ENCODE results near the gene GRIFIN. TPM values are rescaled to one million over a fixed set of nuclear protein-coding genes. Genes with fewer than 3 reads are reported as not detected.

The GRIFIN gene
- total and polyA plus RNA-seq, 8 donors, result not detected

DNA sequence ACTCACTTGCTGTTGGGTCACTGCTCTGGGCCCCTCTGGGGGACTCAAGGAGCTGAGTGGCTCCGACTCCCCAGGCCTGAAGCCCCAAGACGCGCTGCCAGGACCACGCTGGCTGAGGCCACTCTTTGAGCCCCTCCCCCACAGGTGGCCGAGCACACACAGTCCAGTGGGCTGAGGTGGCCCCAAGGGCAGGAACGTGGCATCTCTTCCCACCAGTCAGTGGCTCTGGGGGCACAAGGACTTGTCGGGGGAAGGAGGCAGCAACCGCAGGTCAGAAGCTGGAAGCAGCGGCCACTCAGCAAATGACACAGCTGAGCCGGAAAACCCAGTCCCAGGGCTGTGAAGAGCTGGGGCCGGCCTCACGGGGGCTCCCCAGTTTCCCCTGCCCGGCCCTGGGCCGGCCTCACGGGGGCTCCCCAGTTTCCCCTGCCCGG is 24.1 kb downstream of the GRIFIN start:
- H3K9me3 ChIP-seq, result no peaks in the 10 kb centered on the region
- FAIRE-seq (no peak), DNase-seq (peak in 1 of 6 donors; percentile 79), ATAC-seq (peak; percentile 17 to 57 (median 37))
- intact Hi-C loops (cut with DNase I), result loop anchor here in 1 of 3 donors (10.0 kb wide), 1 partner anchor 233 kb away; the partner anchor contains the start of gene AMZ1
- H3K4me1 ChIP-seq, result peaks cover 0 to 5% (median 0%) of the 10 kb centered on the region in 3 donors
- H3K36me3 ChIP-seq, result no peaks in the 10 kb centered on the region
- 45 to 52% methylated on average over 10 to 16 of the region's 16 CpGs for WGBS, 2 donors
- TF ChIP-seq, protein P1, sequence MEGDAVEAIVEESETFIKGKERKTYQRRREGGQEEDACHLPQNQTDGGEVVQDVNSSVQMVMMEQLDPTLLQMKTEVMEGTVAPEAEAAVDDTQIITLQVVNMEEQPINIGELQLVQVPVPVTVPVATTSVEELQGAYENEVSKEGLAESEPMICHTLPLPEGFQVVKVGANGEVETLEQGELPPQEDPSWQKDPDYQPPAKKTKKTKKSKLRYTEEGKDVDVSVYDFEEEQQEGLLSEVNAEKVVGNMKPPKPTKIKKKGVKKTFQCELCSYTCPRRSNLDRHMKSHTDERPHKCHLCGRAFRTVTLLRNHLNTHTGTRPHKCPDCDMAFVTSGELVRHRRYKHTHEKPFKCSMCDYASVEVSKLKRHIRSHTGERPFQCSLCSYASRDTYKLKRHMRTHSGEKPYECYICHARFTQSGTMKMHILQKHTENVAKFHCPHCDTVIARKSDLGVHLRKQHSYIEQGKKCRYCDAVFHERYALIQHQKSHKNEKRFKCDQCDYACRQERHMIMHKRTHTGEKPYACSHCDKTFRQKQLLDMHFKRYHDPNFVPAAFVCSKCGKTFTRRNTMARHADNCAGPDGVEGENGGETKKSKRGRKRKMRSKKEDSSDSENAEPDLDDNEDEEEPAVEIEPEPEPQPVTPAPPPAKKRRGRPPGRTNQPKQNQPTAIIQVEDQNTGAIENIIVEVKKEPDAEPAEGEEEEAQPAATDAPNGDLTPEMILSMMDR (IDR thresholded peaks at IDR 0.05), result no peak
- H3K27me3 ChIP-seq, result no peaks in the 10 kb centered on the region
- peak overlapping the region in 1 of 4 donors; percentile 35 for H3K4me3 ChIP-seq
- H3K27ac ChIP-seq, result no peak overlapping the region

DNA sequence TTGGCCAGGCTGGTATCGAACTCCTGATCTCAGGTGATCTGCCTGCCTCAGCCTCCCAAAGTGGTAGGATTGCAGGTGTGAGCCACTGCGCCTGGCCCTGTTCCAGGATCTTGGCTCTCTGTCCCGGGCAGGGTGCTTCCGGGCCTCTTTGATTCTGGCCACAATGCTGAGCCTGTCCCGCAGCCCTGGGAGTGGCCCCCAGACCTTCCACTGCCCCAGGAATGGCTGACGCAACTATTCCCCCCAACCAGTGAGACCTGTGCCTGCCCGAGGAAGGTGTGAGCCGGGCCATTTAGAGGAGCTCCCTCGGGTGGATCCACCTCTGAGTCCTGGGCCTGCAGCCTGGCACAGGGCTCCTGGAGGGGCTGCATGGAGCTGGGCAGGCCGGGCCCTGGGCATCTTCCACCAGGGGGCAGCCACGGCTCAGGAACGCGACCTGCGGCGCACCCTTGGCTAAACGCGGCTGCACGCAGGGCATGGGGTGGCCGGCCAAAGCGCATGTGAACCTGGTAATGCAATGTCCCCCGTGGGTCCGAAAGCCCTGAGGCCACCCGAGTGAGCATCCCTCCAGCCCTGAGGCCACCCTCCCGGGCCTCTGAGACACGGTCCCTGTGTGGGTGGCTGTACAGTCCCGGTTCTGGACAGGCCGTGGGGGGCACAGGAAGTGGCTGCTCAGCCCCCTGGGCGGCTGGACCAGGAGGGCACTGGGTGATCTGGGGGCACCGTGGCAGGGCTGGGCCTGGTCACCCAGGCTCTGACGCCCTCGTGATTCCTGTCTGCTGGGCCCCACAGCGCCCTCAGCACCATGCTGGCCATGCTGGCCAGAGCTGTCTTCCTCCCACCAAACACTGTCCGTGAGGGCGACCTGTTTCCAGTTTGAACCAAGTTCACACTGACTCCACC is 24.8 kb downstream of the GRIFIN start:
- whole genome bisulfite sequencing, 2 donors, result 12 to 14% methylated on average over 34 of the region's 34 CpGs
- DNase-seq (peak; percentile 72 to 97 (median 87)), ATAC-seq (peak; percentile 97 to 99 (median 98)), FAIRE-seq (no peak)
- no peak overlapping the region for H3K27ac ChIP-seq
- peak overlapping the region in 3 of 4 donors; percentile 15 to 35 (median 31) for H3K4me3 ChIP-seq
- intact Hi-C loops (cut with DNase I), result loop anchor here in 1 of 3 donors (10.0 kb wide), 1 partner anchor 233 kb away; the partner anchor contains the start of gene AMZ1
- H3K9me3 ChIP-seq, result no peaks in the 10 kb centered on the region
- H3K4me1 ChIP-seq, result peaks cover 0 to 5% (median 0%) of the 10 kb centered on the region in 3 donors
- H3K36me3 ChIP-seq, result no peaks in the 10 kb centered on the region
- no peaks in the 10 kb centered on the region for H3K27me3 ChIP-seq
- TF ChIP-seq, protein P1 (IDR thresholded peaks at IDR 0.05), result peak; percentile 84 to 87 (median 86)

DNA sequence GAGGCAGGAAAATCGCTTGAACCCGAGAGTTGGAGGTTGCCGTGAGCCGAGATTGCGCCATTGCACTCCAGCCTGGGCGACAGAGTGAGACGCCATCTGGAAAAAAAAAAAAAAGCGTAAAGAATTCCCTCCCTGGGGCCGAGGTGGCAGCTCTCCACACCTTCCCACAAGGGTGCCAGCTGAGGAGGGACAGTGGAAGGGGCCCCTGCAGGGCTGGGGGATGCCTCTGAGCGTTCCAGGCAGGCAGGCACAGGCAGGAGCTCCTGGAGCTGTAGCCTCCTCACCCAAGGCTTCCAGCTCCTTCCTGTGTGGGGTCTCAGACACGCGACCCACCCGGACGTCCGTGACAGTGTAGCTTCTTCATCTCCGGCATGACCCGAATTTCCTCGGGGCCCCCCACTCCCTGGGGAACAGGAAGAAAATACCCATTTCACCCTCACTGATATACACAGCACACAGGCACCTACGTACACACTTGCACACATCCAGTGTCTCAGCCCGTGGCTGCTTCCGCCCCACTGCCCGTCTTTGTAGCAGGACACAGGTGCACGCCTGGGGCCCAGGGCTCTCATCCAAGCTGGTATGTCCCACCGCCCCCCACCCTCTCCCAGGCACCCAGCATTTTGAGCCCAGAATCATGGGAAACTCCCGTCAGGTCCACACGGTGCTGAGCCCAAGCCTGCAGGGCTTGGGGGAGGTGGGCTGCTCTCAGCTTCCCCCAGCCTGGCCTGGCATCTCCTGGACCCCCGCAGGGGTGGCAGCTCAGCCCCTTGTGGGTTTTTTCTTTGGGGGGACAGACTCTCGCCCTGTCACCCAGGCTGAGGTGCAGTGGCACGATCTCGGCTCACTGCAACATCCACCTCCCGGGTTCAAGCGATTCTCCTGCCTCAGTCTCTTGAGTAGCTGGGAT is 25.7 kb downstream of the GRIFIN start:
- no peaks in the 10 kb centered on the region for H3K27me3 ChIP-seq
- no peaks in the 10 kb centered on the region for H3K9me3 ChIP-seq
- ATAC-seq (no peak), DNase-seq (peak in 1 of 6 donors; percentile 52), FAIRE-seq (no peak)
- no peak overlapping the region for H3K27ac ChIP-seq
- H3K4me1 ChIP-seq, result peaks cover 0 to 5% (median 0%) of the 10 kb centered on the region in 3 donors
- H3K36me3 ChIP-seq, result no peaks in the 10 kb centered on the region
- intact Hi-C loops (cut with DNase I), result loop anchor here in 1 of 3 donors (10.0 kb wide), 1 partner anchor 234 kb away; the partner anchor contains the start of gene AMZ1
- WGBS, 2 donors, result 47 to 60% methylated on average over 32 of the region's 32 CpGs
- TF ChIP-seq, protein P1 (IDR thresholded peaks at IDR 0.05), result no peak
- H3K4me3 ChIP-seq, result no peak overlapping the region

DNA sequence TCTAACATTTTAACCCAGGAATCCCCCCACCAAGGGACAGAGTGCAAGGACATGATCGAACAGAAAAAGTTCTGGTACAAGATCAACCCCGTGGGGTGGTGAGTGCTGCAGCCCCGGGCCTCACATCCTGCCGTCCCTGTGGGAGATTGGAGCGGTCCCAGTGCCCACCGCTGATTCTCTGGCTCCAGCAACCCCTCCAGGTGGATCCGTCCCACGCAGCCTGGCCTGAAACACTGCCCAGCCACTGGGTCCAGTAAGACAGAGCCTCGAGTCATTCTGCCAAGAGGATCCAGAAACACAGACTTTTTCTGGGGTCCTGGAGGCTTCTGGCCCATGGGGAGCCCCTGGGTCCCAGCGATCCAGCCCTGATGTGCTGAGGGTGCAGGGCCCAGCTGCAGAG is 29.5 kb downstream of the GRIFIN start:
- TF ChIP-seq, protein P1 (IDR thresholded peaks at IDR 0.05), result no peak
- intact Hi-C loops (cut with DNase I), result no loop called here
- ATAC-seq (no peak), FAIRE-seq (no peak), DNase-seq (no peak)
- no peaks in the 10 kb centered on the region for H3K36me3 ChIP-seq
- H3K27ac ChIP-seq, result no peak overlapping the region
- WGBS, 2 donors, result 86 to 88% methylated on average over 10 of the region's 10 CpGs
- H3K4me3 ChIP-seq, result no peak overlapping the region
- no peaks in the 10 kb centered on the region for H3K27me3 ChIP-seq
- H3K9me3 ChIP-seq, result no peaks in the 10 kb centered on the region
- peaks cover 0 to 1% (median 0%) of the 10 kb centered on the region in 3 donors for H3K4me1 ChIP-seq
